ENCODE measurements around the gene MYOM3.

DNA sequence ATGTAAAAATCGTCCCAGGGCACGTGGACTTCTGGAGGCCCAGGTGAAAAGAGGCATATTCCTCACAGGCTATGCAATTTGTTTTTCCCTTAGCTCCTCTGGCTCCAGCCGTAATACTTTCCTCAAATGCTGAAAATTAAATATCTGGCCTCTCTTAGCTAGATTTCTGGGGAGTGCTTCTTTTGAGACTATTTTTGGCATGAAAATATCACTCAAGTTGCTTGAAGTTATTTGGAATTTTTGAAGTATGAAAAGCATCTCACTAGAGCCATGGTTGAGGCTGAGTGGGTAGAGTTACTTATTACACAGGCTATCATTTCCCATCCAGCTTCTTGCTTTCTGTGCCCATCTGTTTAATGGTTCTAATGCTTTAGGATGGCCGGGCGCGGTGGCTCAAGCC is 59.7 kb downstream of the MYOM3 start:
- no peak for TF ChIP-seq YY1 (IDR thresholded peaks at IDR 0.05; ENCODE audit: low read depth)
- no peak for TF ChIP-seq EP300 (IDR thresholded peaks at IDR 0.05; ENCODE audit: borderline replicate concordance)
- no peak for TF ChIP-seq USF1 (IDR thresholded peaks at IDR 0.05)
- no peak for TF ChIP-seq FOXM1 (IDR thresholded peaks at IDR 0.05; ENCODE audit: borderline replicate concordance, low read depth)
- TF ChIP-seq, protein P1, sequence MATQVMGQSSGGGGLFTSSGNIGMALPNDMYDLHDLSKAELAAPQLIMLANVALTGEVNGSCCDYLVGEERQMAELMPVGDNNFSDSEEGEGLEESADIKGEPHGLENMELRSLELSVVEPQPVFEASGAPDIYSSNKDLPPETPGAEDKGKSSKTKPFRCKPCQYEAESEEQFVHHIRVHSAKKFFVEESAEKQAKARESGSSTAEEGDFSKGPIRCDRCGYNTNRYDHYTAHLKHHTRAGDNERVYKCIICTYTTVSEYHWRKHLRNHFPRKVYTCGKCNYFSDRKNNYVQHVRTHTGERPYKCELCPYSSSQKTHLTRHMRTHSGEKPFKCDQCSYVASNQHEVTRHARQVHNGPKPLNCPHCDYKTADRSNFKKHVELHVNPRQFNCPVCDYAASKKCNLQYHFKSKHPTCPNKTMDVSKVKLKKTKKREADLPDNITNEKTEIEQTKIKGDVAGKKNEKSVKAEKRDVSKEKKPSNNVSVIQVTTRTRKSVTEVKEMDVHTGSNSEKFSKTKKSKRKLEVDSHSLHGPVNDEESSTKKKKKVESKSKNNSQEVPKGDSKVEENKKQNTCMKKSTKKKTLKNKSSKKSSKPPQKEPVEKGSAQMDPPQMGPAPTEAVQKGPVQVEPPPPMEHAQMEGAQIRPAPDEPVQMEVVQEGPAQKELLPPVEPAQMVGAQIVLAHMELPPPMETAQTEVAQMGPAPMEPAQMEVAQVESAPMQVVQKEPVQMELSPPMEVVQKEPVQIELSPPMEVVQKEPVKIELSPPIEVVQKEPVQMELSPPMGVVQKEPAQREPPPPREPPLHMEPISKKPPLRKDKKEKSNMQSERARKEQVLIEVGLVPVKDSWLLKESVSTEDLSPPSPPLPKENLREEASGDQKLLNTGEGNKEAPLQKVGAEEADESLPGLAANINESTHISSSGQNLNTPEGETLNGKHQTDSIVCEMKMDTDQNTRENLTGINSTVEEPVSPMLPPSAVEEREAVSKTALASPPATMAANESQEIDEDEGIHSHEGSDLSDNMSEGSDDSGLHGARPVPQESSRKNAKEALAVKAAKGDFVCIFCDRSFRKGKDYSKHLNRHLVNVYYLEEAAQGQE (IDR thresholded peaks at IDR 0.05; ENCODE audit: low read depth): no peak

Measured in Ishikawa (cell line).